IMR-90 (cell line): ENCODE results near the gene FGA. TPM values are rescaled to one million over a fixed set of nuclear protein-coding genes. Genes with fewer than 3 reads are reported as not detected.

Experiments
- ATAC-seq: fragments of 200-7000 bp; cut with Tn5 transposase; 2 replicates; pipeline ENCODE4 v1.9.1; 2020; ENCODE audit warnings: low read depth, mild to moderate bottlenecking, moderate library complexity
- BruUV-seq: library from RNA; stranded (reverse); fragments of 400-500 nt; replicated peaks from 2 replicates; lab custom pipeline; 2021; lab: Mats Ljungman, UMichigan
- CTCF ChIA-PET: fragments of 300-600 bp; formaldehyde crosslinking; extraction: SDS; loops from one replicate; lab custom pipeline; 2021; ENCODE audit warnings: antibody characterized with exemption; lab: Yijun Ruan, JAX
- POLR2A ChIA-PET: fragments of 300-600 bp; sonication (Branson Sonifier 250); formaldehyde crosslinking; loops from one replicate; lab custom pipeline; 2022; ENCODE audit warnings: antibody characterized with exemption; ENCODE audit not compliant: unreplicated experiment; lab: Charles Lee
- DNase-seq: peaks from one replicate; pipeline ENCODE4 v3.0.0; 2013
- H2AFZ ChIP-seq: replicated peaks from 2 replicates; pipeline ENCODE3; 2013; ENCODE audit warnings: low read length, mild to moderate bottlenecking; ENCODE audit not compliant: poor library complexity
- H2AK5ac ChIP-seq: 2 replicates; pipeline ENCODE4 v1.6.1; 2013; ENCODE audit warnings: low read depth, low read length, inconsistent platforms
- H2AK9ac ChIP-seq: replicated peaks from 2 replicates; pipeline ENCODE3; 2013; ENCODE audit warnings: mild to moderate bottlenecking, low read depth, low read length, moderate library complexity; ENCODE audit not compliant: poor library complexity
- H2BK120ac ChIP-seq: 2 replicates; pipeline ENCODE4 v1.6.1; 2013; ENCODE audit warnings: low read depth, low read length, inconsistent platforms
- H2BK15ac ChIP-seq: 3 replicates; pipeline ENCODE4 v1.6.1; 2013; ENCODE audit warnings: low read depth, low read length, inconsistent platforms
- H2BK20ac ChIP-seq: 2 replicates; pipeline ENCODE4 v1.6.1; 2013; ENCODE audit warnings: low read depth, mild to moderate bottlenecking, inconsistent platforms, low read length, moderate library complexity
- H2BK5ac ChIP-seq: 2 replicates; pipeline ENCODE4 v1.6.1; 2013; ENCODE audit warnings: mild to moderate bottlenecking, low read depth, low read length, inconsistent platforms; ENCODE audit not compliant: poor library complexity, severe bottlenecking
- H3K14ac ChIP-seq: replicated peaks from 2 replicates; pipeline ENCODE4 v1.6.1; 2013; ENCODE audit warnings: low read depth, low read length, inconsistent platforms
- H3K18ac ChIP-seq: 2 replicates; pipeline ENCODE4 v1.6.1; 2013; ENCODE audit warnings: low read depth, low read length, control low read depth
- H3K23ac ChIP-seq: 2 replicates; pipeline ENCODE4 v1.6.1; 2013; ENCODE audit warnings: low read depth, low read length, inconsistent platforms
- H3K27ac ChIP-seq: 2 replicates; pipeline ENCODE4 v1.5.1; 2013; ENCODE audit warnings: mild to moderate bottlenecking, control low read depth, low read length; ENCODE audit not compliant: insufficient read depth
- H3K27me3 ChIP-seq: 2 replicates; pipeline ENCODE4 v1.6.1; 2013; ENCODE audit warnings: low read length; ENCODE audit not compliant: control insufficient read depth, insufficient read depth
- H3K36me3 ChIP-seq: 2 replicates; pipeline ENCODE4 v1.6.1; 2013; ENCODE audit warnings: low read length, mixed read lengths; ENCODE audit not compliant: control insufficient read depth, insufficient read depth
- H3K4ac ChIP-seq: 2 replicates; pipeline ENCODE4 v1.6.1; 2013; ENCODE audit warnings: low read depth, low read length, inconsistent platforms
- H3K4me1 ChIP-seq: 2 replicates; pipeline ENCODE4 v1.6.1; 2013; ENCODE audit warnings: low read length, mixed read lengths; ENCODE audit not compliant: control insufficient read depth, insufficient read depth
- H3K4me2 ChIP-seq: 2 replicates; pipeline ENCODE4 v1.6.1; 2013; ENCODE audit warnings: low read depth, mild to moderate bottlenecking, control low read depth, low read length, moderate library complexity
- H3K4me3 ChIP-seq: 2 replicates; pipeline ENCODE4 v1.5.1; 2013; ENCODE audit warnings: low read depth, mild to moderate bottlenecking, control low read depth, low read length, moderate library complexity; ENCODE audit not compliant: insufficient read depth
- H3K56ac ChIP-seq: 2 replicates; pipeline ENCODE4 v1.6.1; 2013; ENCODE audit warnings: low read length, inconsistent platforms; ENCODE audit not compliant: insufficient read depth; ENCODE audit errors: extremely low read depth
- H3K79me1 ChIP-seq, 2 experiments: 2 replicates each; pipeline ENCODE4 v1.6.1; 2013; ENCODE audit warnings: low read length in 2 of 2, inconsistent platforms in 1 of 2, low read depth in 1 of 2
- H3K9ac ChIP-seq: 2 replicates; pipeline ENCODE4 v1.6.1; 2013; ENCODE audit warnings: low read depth, low read length, control low read depth
- H3K9me1 ChIP-seq: 2 replicates; pipeline ENCODE4 v1.6.1; 2013; ENCODE audit warnings: low read length, inconsistent platforms; ENCODE audit not compliant: insufficient read depth
- H3K9me3 ChIP-seq: 2 replicates; pipeline ENCODE4 v1.6.1; 2013; ENCODE audit warnings: low read length; ENCODE audit not compliant: control insufficient read depth, insufficient read depth
- H4K20me1 ChIP-seq: 2 replicates; pipeline ENCODE4 v1.6.1; 2013; ENCODE audit warnings: low read length, inconsistent platforms; ENCODE audit not compliant: insufficient read depth
- H4K5ac ChIP-seq: 2 replicates; pipeline ENCODE4 v1.6.1; 2013; ENCODE audit warnings: mild to moderate bottlenecking, low read depth, low read length, control low read depth
- H4K8ac ChIP-seq, 2 experiments: 2 replicates each; pipeline ENCODE4 v1.6.1; 2013; ENCODE audit warnings: low read depth in 2 of 2, low read length in 2 of 2, control low read depth in 1 of 2, inconsistent platforms in 1 of 2
- H4K91ac ChIP-seq: 2 replicates; pipeline ENCODE4 v1.6.1; 2013; ENCODE audit warnings: low read depth, low read length, inconsistent platforms; ENCODE audit not compliant: insufficient read depth
- CHD1 ChIP-seq: IDR thresholded peaks from 2 replicates; pipeline ENCODE4 v1.6.1; 2012; ENCODE audit warnings: low read depth, low read length, improper control_type of control experiment
- CTCF ChIP-seq: conservative IDR thresholded peaks from 2 replicates; pipeline ENCODE4 v1.5.1; 2012; ENCODE audit warnings: mild to moderate bottlenecking, low read depth, low read length, improper control_type of control experiment
- ELK1 ChIP-seq: fragments of 150-350 bp; IDR thresholded peaks from 2 replicates; pipeline ENCODE4 v1.6.1; 2016; ENCODE audit warnings: low read depth, mild to moderate bottlenecking, low read length, moderate library complexity, borderline replicate concordance
- FOS ChIP-seq: fragments of 150-350 bp; IDR thresholded peaks from 2 replicates; pipeline ENCODE4 v1.6.1; 2016; ENCODE audit warnings: low read depth, low read length
- MAFK ChIP-seq: IDR thresholded peaks from 2 replicates; pipeline ENCODE4 v1.6.1; 2012; ENCODE audit warnings: low read depth, low read length, improper control_type of control experiment
- NFE2L2 ChIP-seq: fragments of 150-350 bp; IDR thresholded peaks from 2 replicates; pipeline ENCODE4 v1.6.1; 2016; ENCODE audit warnings: low read depth, mild to moderate bottlenecking, low read length
- RAD21 ChIP-seq: IDR thresholded peaks from 2 replicates; pipeline ENCODE4 v1.6.1; 2012; ENCODE audit warnings: low read length, improper control_type of control experiment
- RCOR1 ChIP-seq: IDR thresholded peaks from 2 replicates; pipeline ENCODE4 v1.6.1; 2012; ENCODE audit warnings: mild to moderate bottlenecking, low read length, improper control_type of control experiment; ENCODE audit not compliant: insufficient replicate concordance
- RFX5 ChIP-seq: IDR thresholded peaks from 2 replicates; pipeline ENCODE4 v1.8.0; 2012; ENCODE audit warnings: low read depth, mild to moderate bottlenecking, low read length, moderate library complexity
- SMC3 ChIP-seq: fragments of 150-350 bp; IDR thresholded peaks from 2 replicates; pipeline ENCODE4 v1.6.1; 2016; ENCODE audit warnings: low read depth, mild to moderate bottlenecking, antibody characterized with exemption, low read length, moderate library complexity
- WGBS, 2 experiments: methylation state at CpG; one replicate each; pipeline versions ENCODE4 v1.1.5 to v1.1.7; 2013; ENCODE audit warnings: missing lambda C conversion rate in 2 of 2; ENCODE audit not compliant: insufficient read length in 1 of 2; ENCODE audit errors: extremely low coverage in 2 of 2; 5-methylcytosine and 5-hydroxymethylcytosine counted together
- dilution Hi-C: fragments of 300-500 bp; cut with HindIII; formaldehyde crosslinking; loops from one replicate; pipeline ENCODE4 v1.14.3; 2018; ENCODE audit warnings: low sequenced_read_pairs; ENCODE audit not compliant: unreplicated experiment
- in situ Hi-C: fragments of 300-500 bp; cut with MboI; formaldehyde crosslinking; loops from 3 replicates; pipeline ENCODE4 v1.14.3; 2019; ENCODE audit warnings: low sequenced_read_pairs, inconsistent platforms, mixed read lengths
- intact Hi-C: fragments of 100-400 bp; cut with micrococcal nuclease; formaldehyde crosslinking; loops from 2 replicates; pipeline ENCODE4 v1.10.0; 2022
- polyA plus RNA-seq, 3 experiments: library from polyadenylated mRNA; depleted of rRNA; stranded (reverse); fragments of >200 nt; gene quantifications; 2 replicates each; pipeline ENCODE4 v1.2.3, GENCODE V29; 2012; ENCODE audit warnings: low replicate concordance in 1 of 3
- total RNA-seq: library from RNA; depleted of rRNA; stranded (reverse); fragments of >200 nt; gene quantifications from 2 replicates; pipeline ENCODE4 v1.2.3, GENCODE V29; 2012
- TF ChIP-seq, protein P1 (sequence below): fragments of 150-350 bp; IDR thresholded peaks from 2 replicates; pipeline ENCODE4 v1.6.1; 2017; ENCODE audit warnings: mild to moderate bottlenecking, antibody characterized with exemption, low read length, low read depth

FGA gene
- total and polyA plus RNA-seq, 2 of the 4 experiments (the other 2 are of a cell fraction): not detected

GRCh38 chr4:154604696-154605200 lies 14.2 kb upstream of the FGA start:
- H3K27ac ChIP-seq: no peak overlapping the region
- in situ Hi-C loops: no loop called here
- H3K14ac ChIP-seq: no peak overlapping the region
- H3K4ac ChIP-seq: no peak overlapping the region
- no peak overlapping the region for H2BK120ac ChIP-seq
- no peak overlapping the region for H3K4me2 ChIP-seq
- H2AK5ac ChIP-seq: no peak overlapping the region
- H3K9ac ChIP-seq: no peak overlapping the region
- H2BK20ac ChIP-seq: no peak overlapping the region
- no peak overlapping the region for H4K91ac ChIP-seq
- H4K20me1 ChIP-seq: no peaks in the 10 kb centered on the region
- no peak overlapping the region for H2AK9ac ChIP-seq
- ChIA-PET POLR2A (no interaction called here), CTCF (interaction anchor here (1.3 kb wide), 1 partner anchor 53 kb away, joined by 5 read pairs; no protein-coding TSS in a partner anchor)
- ATAC-seq: no peak
- H4K8ac ChIP-seq: no peak overlapping the region
- H2AFZ ChIP-seq: no peak overlapping the region
- intact Hi-C loops: no loop called here
- no peak overlapping the region for H3K56ac ChIP-seq
- H3K23ac ChIP-seq: no peak overlapping the region
- no CpG with 5 or more reads among the region's 4 CpGs for WGBS, 2 experiments
- no peaks in the 10 kb centered on the region for H3K79me1 ChIP-seq
- TF ChIP-seq RAD21: no peak
- no peak for TF ChIP-seq CHD1
- TF ChIP-seq CTCF: no peak
- TF ChIP-seq ELK1: no peak
- TF ChIP-seq, protein P1, sequence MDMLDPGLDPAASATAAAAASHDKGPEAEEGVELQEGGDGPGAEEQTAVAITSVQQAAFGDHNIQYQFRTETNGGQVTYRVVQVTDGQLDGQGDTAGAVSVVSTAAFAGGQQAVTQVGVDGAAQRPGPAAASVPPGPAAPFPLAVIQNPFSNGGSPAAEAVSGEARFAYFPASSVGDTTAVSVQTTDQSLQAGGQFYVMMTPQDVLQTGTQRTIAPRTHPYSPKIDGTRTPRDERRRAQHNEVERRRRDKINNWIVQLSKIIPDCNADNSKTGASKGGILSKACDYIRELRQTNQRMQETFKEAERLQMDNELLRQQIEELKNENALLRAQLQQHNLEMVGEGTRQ: no peak
- TF ChIP-seq SMC3: no peak
- TF ChIP-seq MAFK: no peak
- TF ChIP-seq RCOR1: no peak
- no peak for TF ChIP-seq NFE2L2
- no peak for TF ChIP-seq FOS
- TF ChIP-seq RFX5: no peak
- H3K4me1 ChIP-seq: no peaks in the 10 kb centered on the region
- H2BK5ac ChIP-seq: no peak overlapping the region
- H3K4me3 ChIP-seq: no peak overlapping the region
- H3K9me1 ChIP-seq: no peaks in the 10 kb centered on the region
- no TSS peak for BruUV-seq
- H3K18ac ChIP-seq: no peak overlapping the region
- DNase-seq: no peak
- no peak overlapping the region for H4K5ac ChIP-seq
- dilution Hi-C loops: no loop called here
- no peak overlapping the region for H2BK15ac ChIP-seq
- H3K36me3 ChIP-seq: no peaks in the 10 kb centered on the region
- no peaks in the 10 kb centered on the region for H3K27me3 ChIP-seq
- no peaks in the 10 kb centered on the region for H3K9me3 ChIP-seq
